Lower leg skin (tissue), 4 donors: ENCODE data around the gene TBC1D22A. TPM values are rescaled to one million over a fixed set of nuclear protein-coding genes. Genes with fewer than 3 reads are reported as not detected.
A peak's percentile ranks its signal among the peaks of the same experiment; 100 is the strongest.

Experiments
- DNase-seq, 2 donors: peaks; one replicate each; pipeline ENCODE4 v3.0.0-alpha.2; 2019; ENCODE audit warnings: low spot score in 2 of 2
- H3K4me3 ChIP-seq: fragments of 200-600 bp; sonication (generic); 2 replicates; pipeline ENCODE4 v1.5.1; 2017; ENCODE audit warnings: mild to moderate bottlenecking, low read depth; ENCODE audit not compliant: poor library complexity, severe bottlenecking
- POLR2A ChIP-seq, 2 donors: fragments of 450-650 bp; IDR thresholded peaks; one replicate each; pipeline ENCODE4 v1.6.1; 2016 to 2017; ENCODE audit warnings: antibody characterized with exemption in 2 of 2, mild to moderate bottlenecking in 1 of 2, moderate library complexity in 1 of 2
- WGBS, 2 donors: methylation state at CpG; one replicate each; pipeline ENCODE4 v1.1.5; 2018; 5-methylcytosine and 5-hydroxymethylcytosine counted together
- intact Hi-C: fragments of 100-400 bp; cut with DNase I; formaldehyde crosslinking; loops from one replicate; pipeline ENCODE4 v1.15.0; 2023; ENCODE audit warnings: low total_unique reads
- total RNA-seq, 4 donors: library from RNA; depleted of rRNA; stranded (reverse); fragments of >200 nt; gene quantifications; one replicate each; pipeline ENCODE4 v1.1.0, GENCODE V29; 2016
- TF ChIP-seq, protein P1 (sequence below), 3 donors: fragments of 450-650 bp; IDR thresholded peaks; one replicate each; pipeline ENCODE4 v1.5.1; 2016; ENCODE audit warnings: antibody characterized with exemption in 3 of 3, mild to moderate bottlenecking in 3 of 3, moderate library complexity in 2 of 3

The TBC1D22A gene
- total RNA-seq, 4 donors from 2014 or later: 21.8 to 32.3 (median 31.6) TPM

DNA sequence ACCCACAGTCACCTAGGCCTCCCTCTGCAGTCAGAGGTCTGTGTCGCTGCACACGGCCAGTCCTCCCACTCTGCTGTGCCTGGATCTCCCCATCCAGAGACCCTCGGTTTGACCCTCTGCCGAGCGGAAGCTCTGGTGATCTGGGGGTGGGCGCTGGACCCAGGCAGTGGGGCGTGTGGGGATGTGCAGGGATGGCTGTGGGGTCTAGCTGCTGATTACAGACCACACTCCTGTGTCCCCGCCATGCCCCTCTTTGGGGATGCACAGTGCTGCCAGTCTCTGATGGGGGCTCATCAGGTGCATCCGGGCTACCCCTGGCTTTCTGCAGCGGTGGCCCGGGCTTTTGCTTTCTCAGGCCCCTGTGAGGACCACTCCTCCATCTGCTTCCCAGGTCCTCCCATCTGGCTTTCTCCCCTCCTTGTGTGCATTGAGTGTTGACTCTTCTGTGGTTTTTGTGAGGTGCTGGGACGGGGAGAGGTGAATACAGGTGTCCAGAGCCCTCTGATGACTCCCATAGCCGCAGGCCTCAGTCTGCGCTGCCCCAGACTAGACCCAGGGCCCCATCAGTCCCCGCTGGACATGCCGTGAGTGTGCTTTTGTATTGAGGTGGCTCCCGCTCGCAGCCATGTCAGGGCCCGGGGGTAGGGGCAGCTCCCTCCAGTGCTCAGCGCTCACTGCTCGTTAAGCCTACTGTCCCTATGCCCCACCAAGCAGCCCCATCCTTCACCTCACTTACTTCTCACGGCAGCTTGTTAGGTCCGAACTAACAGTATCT is 251.6 kb downstream of the TBC1D22A start:
- intact Hi-C loops: no loop called here
- no peak overlapping the region for H3K4me3 ChIP-seq
- no peak for TF ChIP-seq POLR2A (IDR thresholded peaks at IDR 0.05)
- TF ChIP-seq, protein P1, sequence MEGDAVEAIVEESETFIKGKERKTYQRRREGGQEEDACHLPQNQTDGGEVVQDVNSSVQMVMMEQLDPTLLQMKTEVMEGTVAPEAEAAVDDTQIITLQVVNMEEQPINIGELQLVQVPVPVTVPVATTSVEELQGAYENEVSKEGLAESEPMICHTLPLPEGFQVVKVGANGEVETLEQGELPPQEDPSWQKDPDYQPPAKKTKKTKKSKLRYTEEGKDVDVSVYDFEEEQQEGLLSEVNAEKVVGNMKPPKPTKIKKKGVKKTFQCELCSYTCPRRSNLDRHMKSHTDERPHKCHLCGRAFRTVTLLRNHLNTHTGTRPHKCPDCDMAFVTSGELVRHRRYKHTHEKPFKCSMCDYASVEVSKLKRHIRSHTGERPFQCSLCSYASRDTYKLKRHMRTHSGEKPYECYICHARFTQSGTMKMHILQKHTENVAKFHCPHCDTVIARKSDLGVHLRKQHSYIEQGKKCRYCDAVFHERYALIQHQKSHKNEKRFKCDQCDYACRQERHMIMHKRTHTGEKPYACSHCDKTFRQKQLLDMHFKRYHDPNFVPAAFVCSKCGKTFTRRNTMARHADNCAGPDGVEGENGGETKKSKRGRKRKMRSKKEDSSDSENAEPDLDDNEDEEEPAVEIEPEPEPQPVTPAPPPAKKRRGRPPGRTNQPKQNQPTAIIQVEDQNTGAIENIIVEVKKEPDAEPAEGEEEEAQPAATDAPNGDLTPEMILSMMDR (IDR thresholded peaks at IDR 0.05): no peak
- 94 to 96% methylated on average over 21 to 23 of the region's 23 CpGs for WGBS, 2 donors
- DNase-seq: peak in 1 of 2 donors; percentile 78

DNA sequence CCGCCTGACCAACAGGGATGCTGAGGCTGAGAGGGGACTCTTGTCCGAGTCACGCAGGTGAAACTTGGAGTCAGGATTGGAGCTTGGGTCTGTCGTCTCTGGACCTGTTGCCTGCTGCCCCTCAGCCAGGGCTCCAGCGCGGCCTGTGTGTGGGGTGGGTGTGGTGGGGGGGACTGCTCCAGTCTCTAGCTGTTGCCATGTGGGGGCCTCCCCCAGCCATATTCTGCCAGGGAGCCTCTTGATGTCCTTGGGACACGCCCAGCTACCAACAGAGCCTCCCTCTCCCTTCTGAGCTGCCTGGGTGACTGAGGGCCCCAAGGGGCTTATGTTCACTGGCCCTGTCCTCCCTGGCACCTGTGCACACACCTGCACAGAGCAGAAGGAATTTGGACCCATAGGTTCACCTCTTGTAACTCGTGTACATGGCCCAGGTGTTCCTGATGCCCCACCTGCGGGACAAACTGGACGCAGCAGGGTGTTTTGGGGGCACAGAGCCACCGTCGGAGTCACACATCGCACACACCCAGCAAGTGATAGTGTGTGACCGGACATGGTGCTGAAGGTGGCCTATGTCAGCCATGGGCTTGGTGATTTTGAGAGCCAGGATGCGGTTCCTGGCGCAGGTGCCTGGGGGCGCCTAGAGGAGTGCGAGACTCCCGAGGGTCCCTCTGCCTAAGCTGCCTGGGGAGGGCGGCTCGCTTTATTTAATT is 252.3 kb downstream of the TBC1D22A start:
- DNase-seq: peak in 1 of 2 donors; percentile 72

DNA sequence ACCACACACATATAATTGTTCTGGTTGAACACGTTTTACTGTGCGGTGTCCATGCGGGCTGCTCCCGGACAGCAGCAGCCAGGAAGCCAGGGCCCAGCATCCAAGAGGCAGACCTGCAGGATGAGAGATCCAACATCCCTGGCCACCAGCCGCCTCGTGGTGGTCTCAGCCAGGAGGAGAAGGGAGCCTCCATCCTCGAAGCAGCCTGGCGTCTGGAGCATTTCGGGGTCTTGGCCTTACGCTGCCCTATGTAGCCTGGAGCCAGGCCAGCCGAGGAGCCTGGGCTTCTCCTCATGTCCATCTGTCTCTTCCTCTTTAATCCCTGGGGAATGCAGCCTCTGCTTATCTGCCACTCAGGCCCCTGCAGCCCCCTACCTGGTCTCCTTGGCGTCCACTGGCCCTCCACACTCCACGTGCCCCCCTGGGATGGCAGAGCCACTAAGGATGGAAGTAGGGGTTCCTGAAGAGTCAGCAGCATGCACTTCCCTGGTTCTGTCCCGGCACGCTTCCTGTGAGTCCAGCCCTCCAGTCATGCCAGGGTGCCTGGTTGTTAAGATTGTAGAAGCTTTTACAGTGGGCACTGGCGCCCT is 253.2 kb downstream of the TBC1D22A start:
- no peak overlapping the region for H3K4me3 ChIP-seq
- TF ChIP-seq POLR2A (IDR thresholded peaks at IDR 0.05): no peak
- TF ChIP-seq, protein P1 (IDR thresholded peaks at IDR 0.05): no peak
- intact Hi-C loops: no loop called here
- peak in 1 of 2 donors; percentile 79 for DNase-seq
- WGBS, 2 donors: 92% methylated on average over 16 of the region's 16 CpGs

More for the DNA sequence above, 252.3 kb downstream of the TBC1D22A start:
- 95 to 99% methylated on average over 21 of the region's 21 CpGs for WGBS, 2 donors
- intact Hi-C loops: no loop called here
- no peak overlapping the region for H3K4me3 ChIP-seq
- TF ChIP-seq, protein P1 (IDR thresholded peaks at IDR 0.05): no peak
- TF ChIP-seq POLR2A (IDR thresholded peaks at IDR 0.05): no peak

DNA sequence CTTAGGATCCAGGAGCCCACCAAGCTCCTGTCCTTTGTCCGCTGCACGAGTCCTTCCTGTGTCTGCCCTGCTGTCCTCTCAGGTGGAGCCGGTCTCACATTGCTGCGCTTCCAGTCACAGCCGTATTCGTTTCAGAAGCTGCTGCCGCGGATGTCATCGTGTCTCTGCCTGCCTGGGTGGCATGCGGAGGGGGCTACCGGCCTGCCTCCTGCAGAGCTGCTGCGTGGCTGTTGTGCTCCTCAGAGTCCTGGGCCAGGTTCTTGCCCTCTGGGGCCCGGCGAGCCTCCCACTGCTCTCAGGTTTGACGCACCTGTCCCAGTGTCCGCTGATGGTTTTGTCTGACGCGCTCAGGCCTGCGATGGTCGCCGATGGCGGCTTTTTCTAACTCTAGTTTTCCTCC is 254.2 kb downstream of the TBC1D22A start:
- WGBS, 2 donors: 88 to 93% methylated on average over 22 of the region's 22 CpGs
- intact Hi-C loops: no loop called here
- H3K4me3 ChIP-seq: no peak overlapping the region
- DNase-seq: peak in 1 of 2 donors; percentile 25
- TF ChIP-seq, protein P1 (IDR thresholded peaks at IDR 0.05): no peak
- TF ChIP-seq POLR2A (IDR thresholded peaks at IDR 0.05): no peak

DNA sequence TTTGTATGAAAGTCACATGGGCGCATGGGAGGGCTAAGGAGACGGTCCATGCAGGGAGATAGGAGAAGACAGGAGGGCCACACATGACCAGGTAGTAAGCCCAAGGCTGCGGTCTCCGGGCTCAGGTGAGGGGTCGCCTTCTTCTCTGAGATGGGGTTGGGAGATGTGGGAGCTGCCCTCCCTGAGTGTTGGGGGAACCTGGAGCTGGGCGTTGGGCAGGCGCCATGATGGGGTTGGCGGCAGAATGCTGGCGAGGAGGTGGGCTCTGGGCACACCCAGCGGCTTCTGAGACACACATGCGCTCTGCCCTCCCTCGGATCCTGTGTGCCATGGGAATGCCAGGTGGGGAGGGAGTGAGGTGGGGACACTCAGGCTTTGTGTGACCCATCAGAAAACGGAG is 254.8 kb downstream of the TBC1D22A start:
- intact Hi-C loops: no loop called here
- TF ChIP-seq POLR2A (IDR thresholded peaks at IDR 0.05): no peak
- TF ChIP-seq, protein P1 (IDR thresholded peaks at IDR 0.05): no peak
- 89 to 95% methylated on average over 13 of the region's 13 CpGs for WGBS, 2 donors
- H3K4me3 ChIP-seq: no peak overlapping the region
- peak in 1 of 2 donors; percentile 74 for DNase-seq
